GM21360 (cell line): ENCODE data around the gene STX16.

Source experiments
- ATAC-seq: cut with Tn5 transposase; IDR thresholded peaks from one replicate; pipeline ENCODE4 v1.9.1; 2021; ENCODE audit warnings: mild to moderate bottlenecking, moderate library complexity; ENCODE audit not compliant: unreplicated experiment

STX16 gene

DNA sequence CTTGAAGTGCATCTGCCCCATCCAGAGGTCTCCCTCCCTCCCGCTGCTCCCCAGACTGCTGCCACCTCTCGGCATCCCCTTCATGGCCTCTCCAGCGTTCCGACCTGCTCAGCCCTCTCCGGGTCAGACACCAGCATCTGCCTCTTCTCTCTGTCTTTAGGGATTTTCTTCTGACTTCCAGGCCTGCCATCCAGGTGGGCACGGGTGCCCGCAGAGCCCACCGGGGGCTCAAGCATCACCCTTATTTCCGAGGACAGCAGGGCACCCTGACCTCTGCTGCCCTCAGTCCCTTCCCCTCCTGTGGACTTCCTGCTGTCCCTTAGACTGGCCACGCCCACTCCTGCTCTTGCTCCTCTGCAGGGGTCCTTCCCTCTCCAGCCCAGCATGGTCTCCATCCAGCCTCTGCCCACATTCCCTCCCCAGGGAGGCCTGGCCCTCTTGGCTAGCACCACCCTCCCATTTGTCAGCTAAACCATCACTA is 44.9 kb downstream of the STX16 start:
- no peak for ATAC-seq

DNA sequence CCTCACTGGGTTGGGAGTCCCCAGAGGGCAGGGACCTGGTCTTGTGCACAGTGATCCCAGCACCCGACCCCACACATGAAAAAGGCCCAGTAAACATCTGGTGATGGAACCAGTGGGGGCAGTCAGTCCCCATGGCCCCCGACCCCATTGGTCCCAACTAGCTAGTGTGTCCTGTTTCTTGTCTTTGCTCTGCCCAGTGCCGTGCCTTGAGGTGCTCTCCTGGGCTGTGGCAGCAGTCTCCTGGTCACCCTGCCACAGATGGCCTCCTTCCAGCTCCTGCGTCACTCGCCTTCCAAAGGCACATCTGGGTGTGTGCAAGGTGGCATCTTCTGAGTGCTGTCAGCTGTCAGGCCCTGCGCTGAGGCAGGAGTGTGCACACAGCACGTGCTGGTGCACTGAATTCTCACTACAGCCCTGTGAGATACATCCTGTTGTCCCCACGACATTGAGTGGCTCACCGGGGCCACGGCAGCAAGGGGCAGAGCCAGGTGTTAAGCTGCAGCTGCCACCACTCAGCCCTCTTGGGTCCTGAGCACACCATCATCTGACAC is 45.4 kb downstream of the STX16 start:
- ATAC-seq = no peak

DNA sequence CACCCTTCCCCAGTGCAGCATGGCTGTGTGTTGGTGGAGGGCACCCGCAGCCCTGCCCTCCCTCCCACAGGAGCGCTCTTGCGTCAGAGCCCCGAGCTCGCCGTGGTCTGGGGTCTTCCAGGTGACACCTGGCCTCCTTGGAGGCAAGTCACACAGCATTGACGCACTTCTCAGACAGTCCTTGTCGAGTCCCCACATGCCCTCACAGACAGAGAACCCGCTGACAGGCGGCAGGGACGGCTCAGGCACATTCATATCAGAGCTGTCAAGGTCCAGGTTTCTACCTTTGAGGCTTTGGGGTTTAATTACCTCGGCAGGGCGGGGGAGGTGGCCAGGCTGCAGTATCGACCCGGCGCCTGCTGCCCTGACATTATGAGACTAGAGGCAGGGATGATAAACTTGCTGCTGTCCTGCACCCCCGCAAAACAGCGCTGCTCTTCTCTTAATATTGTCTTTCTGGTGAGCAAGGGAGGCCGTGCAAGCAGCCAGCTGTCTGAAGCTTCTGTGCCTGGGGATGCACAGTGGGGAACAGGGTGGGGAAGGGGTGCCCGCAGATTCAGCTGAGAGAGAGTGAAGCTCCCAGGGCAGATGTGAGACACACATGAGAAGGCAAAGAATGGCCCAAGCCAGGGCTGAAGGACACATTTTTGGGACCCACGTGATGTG is 46.3 kb downstream of the STX16 start:
- no peak for ATAC-seq

DNA sequence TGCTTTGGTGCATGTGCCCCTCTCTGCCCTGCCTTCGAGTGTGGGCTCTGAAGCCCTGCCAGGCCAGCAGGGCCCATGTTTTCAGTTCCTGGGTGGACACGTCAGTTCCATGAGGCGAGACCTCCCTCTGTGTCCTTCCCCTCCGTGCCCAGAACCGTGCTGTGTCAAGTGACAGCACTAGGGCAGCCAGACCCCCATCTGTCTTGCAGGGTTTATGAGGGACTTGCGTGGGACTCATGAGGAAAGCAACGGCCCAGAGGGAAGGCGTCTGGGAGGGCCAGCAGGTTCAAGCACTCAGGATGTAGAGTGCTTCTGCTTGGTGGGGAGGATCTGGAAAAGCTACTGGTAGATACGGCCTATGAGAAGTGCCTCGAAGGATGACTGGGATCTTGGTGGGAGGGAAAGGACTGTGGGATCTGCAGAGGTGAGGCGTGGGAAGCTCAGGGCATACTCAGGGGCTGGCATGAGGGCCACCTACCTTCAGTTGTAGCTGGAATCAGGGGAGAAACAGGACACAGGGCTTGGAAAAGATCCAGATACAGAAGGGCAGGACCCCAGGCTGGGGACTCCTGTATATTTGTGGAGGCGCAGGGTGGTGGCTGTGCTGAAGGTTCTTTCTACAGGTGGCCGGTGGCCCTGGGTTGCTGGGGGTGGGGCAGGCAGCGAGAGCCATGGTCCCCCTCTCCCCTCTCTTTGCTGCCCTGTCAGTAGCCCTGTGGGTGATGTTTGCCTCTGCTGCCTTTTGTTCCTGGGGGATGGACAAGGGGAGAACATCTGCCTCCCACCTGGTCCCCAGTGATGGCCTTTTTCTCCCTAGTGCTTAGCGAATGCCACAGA is 47.0 kb downstream of the STX16 start:
- ATAC-seq = no peak

GRCh38 chr20:58698741-58699622 is 47.9 kb downstream of the STX16 start:
- ATAC-seq = no peak

DNA sequence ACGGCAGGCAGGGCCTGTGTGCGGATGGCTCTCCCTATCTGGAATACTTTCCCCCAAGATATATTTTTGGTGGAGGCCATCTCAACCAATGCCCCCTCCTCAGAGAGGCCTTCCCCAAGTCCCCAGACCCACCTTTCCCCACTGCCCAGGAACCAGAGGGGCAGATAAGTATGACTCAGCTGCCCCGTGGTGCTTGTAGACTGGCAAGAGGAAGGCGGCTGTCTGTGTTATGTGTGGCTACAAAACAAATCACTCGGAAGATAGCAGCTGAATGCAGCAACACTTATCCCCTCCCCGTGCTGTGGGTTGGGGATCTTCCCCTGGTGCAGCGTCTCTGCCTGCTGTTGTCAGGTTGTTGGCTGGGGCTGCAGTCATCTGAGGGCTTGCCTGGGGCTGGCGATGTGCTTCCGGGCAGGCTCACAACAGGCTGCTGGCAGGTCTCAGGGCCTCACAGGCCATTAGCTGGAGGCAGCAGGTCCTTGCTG is 48.6 kb downstream of the STX16 start:
- ATAC-seq = no peak

- ATAC-seq = no peak
These were observed 49.2 kb downstream of the STX16 start for GRCh38 chr20:58700121-58700821.

DNA sequence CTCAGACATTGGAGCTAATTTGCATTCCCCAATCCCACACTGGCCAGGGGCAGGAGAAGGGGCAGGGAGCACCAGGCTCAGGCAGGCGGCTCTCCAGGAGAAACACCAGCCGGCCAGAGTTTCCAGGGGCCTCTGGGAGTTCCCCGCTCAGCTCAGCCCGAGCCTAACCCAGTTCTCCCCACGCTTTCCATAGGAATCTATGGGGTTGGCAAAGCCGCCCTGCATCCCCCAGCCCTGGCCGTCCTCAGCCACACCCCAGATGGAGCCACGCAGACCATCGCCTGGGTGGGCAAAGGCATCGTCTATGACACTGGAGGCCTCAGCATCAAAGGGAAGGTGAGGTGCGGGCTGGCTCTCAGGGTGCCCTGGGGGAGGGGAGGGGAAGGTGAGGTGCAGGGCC is 49.7 kb downstream of the STX16 start:
- no peak for ATAC-seq

DNA sequence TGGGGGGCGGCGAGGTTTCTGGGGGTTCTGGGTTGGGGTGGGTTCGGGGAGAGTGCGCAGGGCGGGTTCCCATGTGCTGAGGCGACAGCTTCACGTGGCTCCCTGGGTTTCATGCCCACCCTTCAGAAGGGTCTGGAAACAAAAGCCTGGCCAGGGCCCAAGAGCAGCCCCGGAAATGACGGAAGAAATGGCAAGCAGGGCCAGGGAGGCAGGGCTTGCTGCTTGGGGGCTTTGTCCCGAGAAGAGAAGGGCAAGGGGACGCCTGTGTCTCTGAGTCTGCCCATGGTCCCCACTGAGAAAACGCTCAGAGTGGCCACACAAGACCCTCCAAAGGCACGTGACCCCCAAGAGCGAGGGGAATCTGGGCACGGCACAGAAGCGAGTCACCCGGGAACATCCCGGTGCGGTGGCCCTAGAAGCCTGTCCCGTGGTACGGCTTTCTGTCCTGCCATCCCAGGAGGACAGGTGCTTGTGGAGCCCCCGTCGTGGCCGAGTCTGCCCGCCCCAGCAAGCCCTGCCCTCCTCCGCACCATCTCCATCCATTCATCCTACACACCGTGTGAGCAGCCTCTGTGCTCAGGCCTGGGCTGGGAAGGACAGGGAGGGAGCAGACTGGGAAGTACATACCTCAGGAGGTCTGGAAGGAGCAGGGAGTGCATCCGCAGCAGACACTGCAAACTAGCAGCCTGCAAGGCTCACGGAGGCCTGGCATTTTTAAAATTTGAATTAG is 50.5 kb downstream of the STX16 start:
- no peak for ATAC-seq

- no peak for ATAC-seq
These were observed 51.1 kb downstream of the STX16 start for GRCh38 chr20:58702161-58702510.

- ATAC-seq = no peak
These were observed 52.0 kb downstream of the STX16 start for GRCh38 chr20:58702859-58703648.

DNA sequence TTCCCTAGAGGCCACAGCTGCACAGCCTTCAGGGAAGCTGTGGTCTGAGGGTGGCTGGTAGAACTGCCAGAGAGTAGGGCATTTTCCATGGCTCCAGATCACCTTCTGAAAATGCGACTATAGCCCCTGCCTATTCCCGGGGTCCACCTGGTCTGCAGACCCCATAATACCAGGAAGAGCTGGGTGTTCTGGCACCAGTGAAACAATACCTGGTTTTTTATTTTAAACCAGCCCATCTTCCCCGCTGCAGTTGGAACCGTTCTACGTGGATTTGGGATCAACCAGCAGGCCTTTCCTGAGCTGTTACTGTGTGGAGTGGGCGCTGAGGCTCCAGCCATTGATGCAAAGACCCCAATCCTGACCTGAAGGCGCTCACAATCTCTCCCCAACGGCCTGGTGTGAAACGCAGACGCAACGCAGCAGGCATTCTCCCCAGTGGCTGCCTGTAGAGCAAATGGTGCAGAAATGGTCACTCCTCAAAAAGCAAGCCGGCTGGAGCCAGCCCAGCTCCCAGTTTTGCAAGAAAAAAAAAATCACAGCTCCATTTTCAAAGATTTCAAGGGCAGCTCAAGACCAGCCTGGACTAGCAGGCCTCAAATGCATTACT is 52.8 kb downstream of the STX16 start:
- no peak for ATAC-seq

GRCh38 chr20:58705208-58705926 is 54.3 kb downstream of the STX16 start:
- no peak for ATAC-seq

GRCh38 chr20:58706150-58706892 is 55.2 kb downstream of the STX16 start:
- ATAC-seq = no peak

DNA sequence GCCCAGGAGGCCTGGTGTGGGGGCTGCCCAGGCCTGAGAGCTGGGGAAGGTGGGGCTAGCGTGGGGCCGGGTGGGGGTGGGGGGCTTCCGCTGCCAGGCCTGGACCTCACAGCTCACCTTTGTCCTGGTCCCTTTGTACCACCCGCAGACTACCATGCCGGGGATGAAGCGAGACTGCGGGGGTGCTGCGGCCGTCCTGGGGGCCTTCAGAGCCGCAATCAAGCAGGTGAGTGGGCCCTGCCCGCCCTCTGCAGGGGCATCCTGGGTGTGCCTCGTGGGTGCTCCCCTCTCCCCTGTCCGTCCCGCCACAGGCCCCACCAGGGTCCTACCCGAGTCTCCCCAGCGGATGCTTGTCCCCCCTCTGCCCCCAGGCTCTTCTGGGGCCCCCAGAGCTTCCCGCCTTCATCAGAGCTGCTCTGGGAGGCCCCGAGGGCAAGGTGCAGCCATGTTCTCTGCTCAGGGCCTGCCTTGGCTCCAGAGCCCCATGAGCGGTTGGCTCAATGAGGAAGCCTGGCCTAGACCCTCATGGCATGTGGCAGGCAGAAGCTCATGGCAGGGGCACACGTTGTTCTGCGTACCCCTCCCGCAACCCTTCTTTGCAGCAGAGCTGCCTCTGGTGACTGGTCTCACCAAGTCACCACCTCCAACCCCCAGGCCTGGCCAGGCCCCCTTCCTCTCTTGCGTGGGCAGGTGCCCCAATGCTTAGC is 56.0 kb downstream of the STX16 start:
- ATAC-seq = no peak

DNA sequence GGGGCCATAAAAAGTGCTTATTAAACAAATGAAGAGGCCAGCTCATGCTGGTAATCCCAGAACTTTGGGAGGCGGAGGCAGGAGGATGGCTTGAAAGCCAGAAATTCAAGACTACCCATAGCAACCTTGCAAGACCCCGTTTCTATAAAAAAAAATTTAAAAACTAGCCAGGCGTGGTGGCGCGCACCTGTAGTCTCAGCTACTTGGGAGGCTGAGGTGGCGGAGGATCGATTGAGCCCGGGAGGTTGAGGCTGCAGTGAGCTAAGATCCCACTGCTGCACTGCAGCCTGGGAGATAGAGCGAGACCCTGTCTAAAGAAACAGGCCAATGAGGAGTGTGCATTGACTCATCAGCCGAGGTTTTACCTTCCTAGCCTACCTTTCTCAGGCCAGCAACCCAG is 56.7 kb downstream of the STX16 start:
- ATAC-seq = no peak
